Measurements from ENCODE around the gene ITGAE.
"Not testable (repeated sequence)": the region's sequence is repeated elsewhere in the genome, so short reads cannot be mapped to it uniquely, and the experiment has no call there.

Gene ITGAE

DNA sequence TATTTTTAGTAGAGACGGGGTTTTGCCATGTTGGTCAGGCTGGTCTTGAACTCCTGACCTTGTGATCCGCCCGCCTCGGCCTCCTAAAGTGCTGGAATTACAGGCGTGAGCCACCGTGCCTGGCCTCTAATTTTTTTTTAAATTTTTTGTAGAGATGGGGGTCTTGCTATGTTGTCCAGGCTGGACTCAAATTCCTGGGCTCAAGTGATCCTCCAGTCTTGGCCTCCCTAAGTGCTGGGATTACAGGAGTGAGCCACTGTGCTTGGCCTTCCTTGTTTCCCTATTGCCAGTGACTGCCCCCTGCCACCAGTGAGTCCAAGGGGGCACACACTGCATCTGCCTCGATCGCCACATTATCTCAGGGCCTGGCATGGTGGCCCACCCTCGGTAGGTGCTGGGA is 6.8 kb downstream of the ITGAE start:
- DNase-seq = not testable (repeated sequence)

DNA sequence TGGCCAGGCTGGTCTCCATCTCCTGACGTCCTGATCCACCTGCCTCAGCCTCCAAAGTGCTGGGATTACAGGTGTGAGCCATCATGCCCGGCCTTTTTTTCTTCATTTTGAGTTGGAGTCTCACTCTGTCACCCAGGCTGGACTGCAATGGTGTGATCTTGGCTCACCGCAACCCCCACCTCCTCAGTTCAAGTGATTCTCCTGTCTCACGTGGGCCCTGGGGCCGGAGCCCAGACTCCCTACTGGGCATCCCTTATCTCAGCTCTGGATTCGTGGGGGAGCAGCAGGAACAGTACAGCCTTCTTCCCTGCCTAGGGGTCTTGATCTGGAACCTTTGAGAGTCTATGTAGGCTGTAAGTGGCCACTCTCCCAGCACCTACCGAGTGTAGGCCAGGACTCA is 7.7 kb downstream of the ITGAE start:
- not testable (repeated sequence) for DNase-seq

DNA sequence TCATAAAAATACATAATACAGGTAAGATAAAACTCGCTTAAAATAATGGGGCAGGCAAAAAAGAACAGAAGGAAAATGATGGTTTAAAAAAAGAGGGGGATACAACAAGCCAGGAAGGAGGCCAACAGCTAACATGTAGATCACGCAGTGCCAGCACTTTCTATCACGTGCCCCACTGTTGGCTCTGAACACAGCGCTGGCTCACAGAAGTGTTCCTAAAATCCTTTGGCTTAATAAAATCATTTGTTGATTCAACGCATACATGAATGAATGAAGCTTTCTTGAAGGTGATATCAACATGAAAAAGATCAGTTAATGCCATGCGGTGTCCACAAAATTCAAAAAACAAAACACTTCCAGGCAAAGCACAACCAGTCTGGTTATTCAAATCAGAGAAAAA is 8.5 kb downstream of the ITGAE start:
- DNase-seq = no peak

DNA sequence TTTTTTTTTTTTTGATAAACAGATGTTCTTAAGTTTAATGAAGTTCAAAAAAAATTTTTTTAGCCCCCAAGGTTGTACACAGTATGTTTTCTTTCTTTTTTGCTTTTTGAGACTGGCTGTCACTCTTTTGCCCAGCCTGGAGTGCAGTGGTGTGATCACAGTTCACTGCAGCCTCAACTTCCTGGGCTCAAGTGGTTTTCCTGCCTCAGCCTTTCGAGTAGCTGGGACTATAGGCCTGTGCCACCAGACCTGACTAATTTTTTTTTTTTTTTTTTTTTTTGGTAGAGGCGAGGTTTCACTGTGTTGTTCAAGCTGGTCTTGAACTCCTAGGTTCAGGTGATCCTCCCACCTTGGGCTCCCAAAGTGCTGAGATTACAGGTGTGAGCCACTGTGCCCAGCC is 12.8 kb downstream of the ITGAE start:
- no peak for DNase-seq

- DNase-seq = not testable (repeated sequence)
These were observed 15.7 kb downstream of the ITGAE start for GRCh38 chr17:3785323-3785722.

DNA sequence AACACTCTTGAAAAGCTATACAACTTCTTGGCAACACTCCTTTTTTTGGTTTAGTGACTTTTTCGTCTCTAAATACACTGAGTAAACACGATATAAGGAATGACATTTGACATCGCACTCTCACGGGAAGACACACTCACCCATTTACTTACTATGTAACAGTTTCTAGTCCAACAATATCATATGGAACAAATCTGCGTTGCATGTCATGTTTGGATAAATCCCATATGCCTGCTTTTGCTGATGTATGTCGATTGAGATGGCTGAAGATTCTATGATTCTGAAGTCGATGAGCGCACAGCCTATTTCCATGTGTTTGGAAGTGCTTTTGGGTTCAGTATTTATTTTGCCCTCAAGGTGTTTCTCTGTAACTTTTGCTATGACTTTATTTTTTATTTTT is 18.2 kb downstream of the ITGAE start:
- no peak for DNase-seq

- no peak for DNase-seq
These were observed 20.0 kb downstream of the ITGAE start for GRCh38 chr17:3780986-3781385.

GRCh38 chr17:3777366-3778120 is 23.4 kb downstream of the ITGAE start:
- DNase-seq = no peak

- no peak for DNase-seq
These were observed 27.0 kb downstream of the ITGAE start for GRCh38 chr17:3773966-3774365.

DNA sequence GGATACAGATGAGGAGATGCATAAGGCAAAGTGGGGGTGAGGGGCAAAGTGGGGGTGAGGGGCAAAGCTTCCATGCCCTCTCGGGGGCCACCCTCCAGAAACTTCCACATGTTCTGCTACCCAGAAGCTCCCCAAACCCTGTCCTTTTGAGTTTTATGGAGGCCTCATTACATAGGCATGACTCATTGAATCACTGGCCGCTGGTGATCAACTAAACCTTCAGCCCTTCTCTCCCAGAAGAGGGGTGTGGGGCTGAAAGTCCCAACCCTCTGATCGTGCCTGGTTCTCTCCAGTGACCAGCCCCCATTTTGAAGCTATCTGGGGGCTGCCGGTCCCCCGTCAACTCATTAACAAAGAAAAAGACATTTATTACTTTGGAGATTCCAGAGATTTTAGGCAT is 27.5 kb downstream of the ITGAE start:
- no peak for DNase-seq

DNA sequence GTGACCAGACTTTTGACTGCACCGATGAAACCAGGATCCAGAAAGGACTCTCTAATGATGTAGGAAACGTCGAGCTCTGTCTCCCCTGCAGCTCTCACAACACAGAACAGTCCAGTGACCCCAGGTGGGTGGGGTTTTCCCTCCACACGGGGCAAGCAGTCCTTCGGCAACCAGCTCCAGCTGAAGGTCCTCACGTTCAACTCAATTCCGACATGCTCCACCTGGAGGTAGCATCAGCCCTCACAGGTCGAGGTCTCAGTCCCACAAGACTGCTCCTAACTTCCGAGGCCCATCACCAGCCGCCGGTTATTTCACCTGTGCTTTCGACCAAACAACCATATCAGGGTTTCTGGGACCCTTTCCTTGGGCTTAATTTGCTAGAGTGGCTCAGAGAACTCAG is 28.2 kb downstream of the ITGAE start:
- no peak for DNase-seq

DNA sequence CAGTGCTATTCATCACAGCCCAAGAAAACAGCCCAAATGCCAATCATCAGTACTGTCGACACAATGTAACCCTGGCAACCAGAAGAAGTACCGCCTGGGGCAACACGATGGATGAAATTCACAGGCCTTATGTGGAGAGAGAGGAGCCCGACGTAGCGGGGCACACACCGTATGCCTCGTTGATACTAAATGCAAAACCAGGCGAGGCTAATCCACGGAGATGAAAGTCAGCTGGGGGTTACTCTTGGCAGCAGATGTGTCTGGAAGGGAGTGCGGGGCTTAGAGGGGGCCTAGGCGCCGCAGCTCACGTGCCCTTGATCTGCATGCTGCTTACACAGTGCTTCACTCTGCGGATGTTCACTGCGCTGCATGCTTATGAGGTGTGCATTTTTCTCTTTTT is 29.8 kb downstream of the ITGAE start:
- no peak for DNase-seq

GRCh38 chr17:3770466-3770865 is 30.5 kb downstream of the ITGAE start:
- DNase-seq = no peak

GRCh38 chr17:3768769-3769168 is 32.2 kb downstream of the ITGAE start:
- DNase-seq = no peak

GRCh38 chr17:3768341-3768740 is 32.6 kb downstream of the ITGAE start:
- no peak for DNase-seq

DNA sequence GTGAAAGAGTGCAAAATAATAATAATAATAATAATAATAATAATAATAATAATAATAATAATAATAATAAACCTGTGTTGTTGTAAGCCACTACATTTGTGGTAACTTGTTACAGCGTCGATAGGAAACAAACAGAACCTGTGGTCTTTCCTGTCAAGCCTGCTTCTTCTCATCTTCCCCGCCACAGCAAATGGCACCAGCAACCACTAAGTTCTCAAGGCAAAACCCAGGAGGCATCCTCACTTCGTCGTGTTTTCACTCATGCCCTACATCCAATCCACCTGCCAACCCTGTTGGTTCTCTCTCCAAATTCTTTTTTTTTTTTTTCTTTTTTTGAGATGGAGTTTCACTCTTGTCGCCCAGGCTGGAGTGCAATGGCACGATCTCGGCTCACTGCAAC is 34.2 kb downstream of the ITGAE start:
- DNase-seq = no peak

- no peak for DNase-seq
These were observed 35.0 kb downstream of the ITGAE start for GRCh38 chr17:3765981-3766380.

DNA sequence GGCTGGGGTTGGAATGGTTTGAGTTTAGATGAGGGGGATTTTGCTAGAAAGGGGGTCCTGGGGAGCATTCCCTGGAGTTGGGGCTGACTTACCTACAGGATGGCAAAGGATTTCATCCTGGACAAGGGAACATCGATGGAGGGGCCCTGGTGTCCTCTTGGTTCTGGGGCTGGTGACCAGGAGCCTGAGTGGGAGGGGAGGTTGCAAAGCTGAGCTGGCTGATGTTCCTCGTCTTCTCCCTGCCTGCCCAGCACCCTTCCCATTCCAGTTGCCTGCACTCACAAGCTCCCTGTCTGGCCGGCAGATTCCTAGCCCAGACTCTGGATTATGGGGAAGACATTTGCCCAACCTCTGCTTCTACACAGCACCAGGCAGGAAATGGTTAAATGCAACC is 37.2 kb downstream of the ITGAE start:
- DNase-seq = no peak

DNA sequence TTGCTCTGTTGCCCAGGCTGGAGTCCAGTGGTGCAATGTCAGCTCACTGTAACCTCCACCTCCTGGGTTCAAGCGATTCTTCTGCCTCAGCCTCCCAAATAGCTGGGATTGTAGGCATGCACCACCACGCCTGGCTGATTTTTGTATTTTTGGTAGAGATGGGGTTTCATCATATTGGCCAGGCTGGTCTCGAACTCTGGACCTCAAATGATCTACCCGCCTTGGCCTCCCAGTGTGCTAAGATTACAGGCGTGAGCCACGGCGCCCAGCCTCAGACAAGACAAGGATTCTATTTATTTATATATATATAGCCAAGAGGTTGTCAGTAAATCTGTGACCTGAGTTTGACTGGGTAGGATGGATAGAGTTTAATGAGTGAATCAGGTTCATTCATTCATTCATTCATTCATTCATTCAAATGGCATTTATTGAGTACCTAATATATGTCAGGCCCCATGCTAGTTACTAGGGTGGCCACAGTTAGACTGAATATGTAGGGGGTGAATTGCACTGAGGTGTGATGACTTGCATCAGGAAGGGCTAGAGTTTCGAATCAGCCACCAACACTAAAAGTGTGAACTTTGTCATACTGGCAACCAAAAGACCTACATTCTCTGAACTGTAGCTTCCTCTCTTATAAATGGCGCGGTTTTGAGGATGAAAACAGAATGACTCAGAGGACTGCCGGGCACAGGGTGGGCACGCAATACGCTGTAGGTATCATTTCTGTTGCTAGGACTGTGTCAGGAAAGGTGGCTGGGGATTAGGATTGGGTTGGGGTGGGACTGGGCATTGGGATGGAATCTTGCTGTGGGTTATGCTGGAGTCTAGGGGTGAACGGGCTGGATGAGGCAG is 37.8 kb downstream of the ITGAE start:
- DNase-seq = no peak

GRCh38 chr17:3761918-3762380 is 39.0 kb downstream of the ITGAE start:
- DNase-seq = no peak

DNA sequence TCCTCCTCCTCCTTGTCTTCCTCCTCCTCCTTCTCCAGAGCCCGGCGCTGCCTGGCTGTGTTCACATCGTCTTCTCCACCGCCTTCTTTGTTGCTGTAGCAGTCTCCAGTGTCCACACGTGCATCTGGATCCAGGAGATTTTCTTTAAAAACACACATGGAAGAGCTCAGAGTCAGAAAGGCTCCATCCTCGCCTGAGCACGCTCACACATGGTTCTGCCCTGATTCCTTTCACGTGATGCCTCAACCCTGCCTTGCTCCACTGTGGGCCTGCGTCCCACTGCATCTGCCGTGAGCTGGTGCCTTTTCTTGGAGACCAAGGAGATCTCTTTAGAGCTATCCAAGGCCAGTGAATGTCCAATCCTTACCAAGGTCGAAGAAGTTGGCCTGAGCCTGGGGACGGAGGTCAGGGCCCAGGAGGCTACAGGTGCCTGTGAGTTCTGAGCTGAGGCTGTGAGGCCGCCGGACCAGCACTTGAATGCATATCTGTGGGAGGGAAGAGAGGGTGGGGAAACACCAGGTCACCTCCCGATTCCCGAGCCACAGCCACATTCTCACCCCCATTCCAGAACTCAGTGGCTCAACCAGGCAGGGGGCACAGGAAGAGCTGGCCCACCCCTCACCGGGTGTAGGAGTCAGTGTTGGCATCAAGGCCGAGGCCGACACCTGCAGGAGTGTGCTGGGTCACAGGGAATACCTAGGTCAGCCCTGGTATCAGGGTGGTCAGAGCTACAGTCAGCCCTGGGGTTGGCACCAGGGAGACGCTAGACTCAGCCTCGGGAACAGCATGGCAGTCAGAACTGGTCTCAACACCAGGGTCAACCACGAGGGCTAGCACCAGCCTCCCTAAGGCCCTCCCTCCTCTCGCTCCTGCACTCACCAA is 39.7 kb downstream of the ITGAE start:
- no peak for DNase-seq

DNA sequence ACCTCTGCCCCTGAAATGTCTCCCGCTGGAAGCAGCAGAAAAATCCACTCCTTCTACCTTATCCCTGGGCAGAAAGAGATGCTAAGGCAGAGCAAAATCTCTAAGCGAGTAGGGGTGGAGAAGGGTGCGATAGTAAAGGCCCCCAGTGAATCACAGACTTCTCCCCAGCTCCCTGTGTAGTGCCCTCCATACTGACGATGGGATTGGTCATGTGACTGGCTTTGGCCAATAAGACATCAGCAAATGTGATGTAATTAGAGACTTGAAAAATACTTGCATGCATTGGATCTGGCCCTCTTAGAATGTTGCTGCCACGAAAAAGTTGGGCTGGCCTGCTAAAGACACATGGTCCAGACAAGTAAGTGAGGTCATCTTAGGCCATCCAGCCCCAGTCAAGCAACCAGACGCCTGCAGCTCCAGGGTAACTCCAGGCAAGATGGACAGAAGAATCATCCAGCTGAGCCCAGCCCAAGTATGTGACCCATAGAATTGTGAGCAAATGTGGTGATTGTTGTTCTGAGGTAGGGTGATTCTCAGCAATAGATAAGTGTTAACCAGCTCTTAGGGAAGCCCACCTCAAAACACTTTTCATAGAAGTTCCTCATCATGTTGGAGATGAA is 41.3 kb downstream of the ITGAE start:
- no peak for DNase-seq
